SK-N-SH treated with all-trans-retinoic acid at 6 μM for 48 hours (cell line): ENCODE data around the gene FFAR2.

ENCODE experiments used
- ATAC-seq: fragments of 200-7000 bp; cut with Tn5 transposase; 3 replicates; pipeline ENCODE4 v1.9.1; 2020; ENCODE audit warnings: mild to moderate bottlenecking, moderate library complexity
- ARNTL ChIP-seq: fragments of 450-650 bp; formaldehyde crosslinking; IDR thresholded peaks from 2 replicates; pipeline ENCODE4 v1.5.0; 2020; ENCODE audit warnings: low read depth, mild to moderate bottlenecking, moderate library complexity, borderline replicate concordance
- BACH2 ChIP-seq: fragments of 250-450 bp; sonication (Bioruptor Pico); IDR thresholded peaks from 2 replicates; pipeline ENCODE4 v1.9.0; 2021; ENCODE audit warnings: mild to moderate bottlenecking, borderline replicate concordance
- CSDC2 ChIP-seq: fragments of 250-450 bp; sonication (Bioruptor Pico); IDR thresholded peaks from 2 replicates; pipeline ENCODE4 v1.5.0; 2020; ENCODE audit warnings: mild to moderate bottlenecking, moderate library complexity
- ESRRG ChIP-seq: fragments of 250-450 bp; sonication (Bioruptor Pico); IDR thresholded peaks from 2 replicates; pipeline ENCODE4 v1.6.1; 2021; ENCODE audit warnings: mild to moderate bottlenecking
- GLIS3 ChIP-seq: fragments of 250-450 bp; sonication (Bioruptor Pico); IDR thresholded peaks from 2 replicates; pipeline ENCODE4 v1.5.0; 2020; ENCODE audit warnings: mild to moderate bottlenecking, moderate library complexity
- ISL1 ChIP-seq: fragments of 250-450 bp; sonication (Bioruptor Pico); IDR thresholded peaks from 2 replicates; pipeline ENCODE4 v2.1.2; 2022; ENCODE audit warnings: mild to moderate bottlenecking, moderate library complexity
- OSR1 ChIP-seq: fragments of 250-450 bp; sonication (Bioruptor Pico); IDR thresholded peaks from 2 replicates; pipeline ENCODE4 v1.8.0; 2022; ENCODE audit warnings: moderate library complexity, mild to moderate bottlenecking, inconsistent platforms
- PPARA ChIP-seq: fragments of 250-450 bp; sonication (Bioruptor Pico); IDR thresholded peaks from 2 replicates; pipeline ENCODE4 v1.5.0; 2020; ENCODE audit warnings: mild to moderate bottlenecking, borderline replicate concordance
- RARB ChIP-seq: fragments of 250-450 bp; sonication (Bioruptor Pico); IDR thresholded peaks from 2 replicates; pipeline ENCODE4 v1.8.0; 2021; ENCODE audit warnings: mild to moderate bottlenecking, moderate library complexity
- TCF4 ChIP-seq: fragments of 250-450 bp; sonication (Bioruptor Pico); IDR thresholded peaks from 2 replicates; pipeline ENCODE4 v1.8.0; 2021; ENCODE audit warnings: mild to moderate bottlenecking, moderate library complexity, borderline replicate concordance
- TOX ChIP-seq: fragments of 250-450 bp; sonication (Bioruptor Pico); IDR thresholded peaks from 2 replicates; pipeline ENCODE4 v1.8.0; 2021; ENCODE audit warnings: mild to moderate bottlenecking, moderate library complexity, borderline replicate concordance
- ZC3H10 ChIP-seq: fragments of 250-450 bp; sonication (Bioruptor Pico); IDR thresholded peaks from 2 replicates; pipeline ENCODE4 v1.5.1; 2021; ENCODE audit warnings: mild to moderate bottlenecking, moderate library complexity
- ZFP3 ChIP-seq: fragments of 250-450 bp; sonication (Bioruptor Pico); IDR thresholded peaks from 2 replicates; pipeline ENCODE4 v1.5.0; 2020; ENCODE audit warnings: mild to moderate bottlenecking, moderate library complexity
- ZFP30 ChIP-seq: fragments of 450-650 bp; formaldehyde crosslinking; IDR thresholded peaks from 2 replicates; pipeline ENCODE4 v1.5.0; 2022; ENCODE audit warnings: mild to moderate bottlenecking, moderate library complexity
- ZNF565 ChIP-seq: fragments of 450-650 bp; formaldehyde crosslinking; conservative IDR thresholded peaks from 2 replicates; pipeline ENCODE4 v1.5.0; 2020; ENCODE audit warnings: low read depth, mild to moderate bottlenecking, moderate library complexity
- ZNF70 ChIP-seq: fragments of 450-650 bp; formaldehyde crosslinking; IDR thresholded peaks from 2 replicates; pipeline ENCODE4 v1.5.0; 2020; ENCODE audit warnings: mild to moderate bottlenecking, moderate library complexity
- ZNF8 ChIP-seq: fragments of 450-650 bp; formaldehyde crosslinking; IDR thresholded peaks from 2 replicates; pipeline ENCODE4 v1.5.0; 2020; ENCODE audit warnings: mild to moderate bottlenecking, moderate library complexity
- TF ChIP-seq, protein P1 (sequence below): fragments of 250-450 bp; sonication (Bioruptor Pico); IDR thresholded peaks from 2 replicates; pipeline ENCODE4 v1.8.0; 2020; ENCODE audit warnings: mild to moderate bottlenecking, moderate library complexity, borderline replicate concordance
- TF ChIP-seq, protein P2 (sequence below): fragments of 250-450 bp; sonication (Bioruptor Pico); IDR thresholded peaks from 2 replicates; pipeline ENCODE4 v1.5.1; 2020; ENCODE audit warnings: low read depth, mild to moderate bottlenecking, moderate library complexity
- TF ChIP-seq, protein P3 (sequence below): fragments of 250-450 bp; sonication (Bioruptor Pico); IDR thresholded peaks from 2 replicates; pipeline ENCODE4 v1.5.0; 2020; ENCODE audit warnings: mild to moderate bottlenecking, moderate library complexity
- TF ChIP-seq, protein P4 (sequence below): fragments of 250-450 bp; sonication (Bioruptor Pico); IDR thresholded peaks from 2 replicates; pipeline ENCODE4 v1.8.0; 2021; ENCODE audit warnings: low read depth, mild to moderate bottlenecking, moderate library complexity, borderline replicate concordance

Gene FFAR2

DNA sequence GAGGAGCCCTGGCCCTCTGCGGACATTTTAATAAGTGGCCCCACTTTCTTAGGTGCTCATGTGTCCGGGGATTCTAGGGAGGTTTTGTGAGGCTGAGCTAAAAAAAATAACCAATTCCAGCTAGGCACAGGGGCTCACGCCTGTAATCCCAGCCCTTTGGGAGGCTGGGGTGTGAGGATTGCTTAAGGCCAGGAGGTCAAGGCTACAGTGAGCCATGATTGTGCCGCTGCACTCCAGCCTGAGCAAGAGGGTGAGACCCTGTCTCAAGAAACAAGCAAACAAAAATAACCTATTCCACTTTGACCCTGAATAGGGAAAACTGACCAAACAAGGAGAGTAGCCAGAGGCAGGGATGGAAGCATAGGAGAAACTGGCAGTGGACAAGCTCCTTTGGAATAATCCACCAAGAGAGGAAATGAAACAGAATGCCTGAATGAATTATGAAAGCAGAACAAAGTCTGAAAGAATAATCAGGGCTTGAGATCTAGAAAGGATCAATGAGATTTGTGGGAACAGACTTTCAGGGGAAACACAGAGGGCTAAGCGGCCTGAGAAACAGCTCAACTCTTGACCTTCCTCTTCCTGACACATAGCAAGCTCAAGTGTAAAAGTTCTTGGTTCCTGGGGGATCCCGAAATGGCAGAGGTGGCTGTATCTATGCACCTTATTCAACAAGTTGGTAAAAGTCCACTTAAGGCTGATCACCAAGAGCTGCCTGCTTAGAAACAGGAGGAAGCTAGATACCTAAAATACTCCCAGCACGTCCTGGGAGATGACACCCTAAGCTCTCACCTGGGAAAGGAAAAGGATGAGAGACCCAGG, 30.1 kb upstream of the FFAR2 start:
- ATAC-seq: no peak
- TF ChIP-seq, protein P1, sequence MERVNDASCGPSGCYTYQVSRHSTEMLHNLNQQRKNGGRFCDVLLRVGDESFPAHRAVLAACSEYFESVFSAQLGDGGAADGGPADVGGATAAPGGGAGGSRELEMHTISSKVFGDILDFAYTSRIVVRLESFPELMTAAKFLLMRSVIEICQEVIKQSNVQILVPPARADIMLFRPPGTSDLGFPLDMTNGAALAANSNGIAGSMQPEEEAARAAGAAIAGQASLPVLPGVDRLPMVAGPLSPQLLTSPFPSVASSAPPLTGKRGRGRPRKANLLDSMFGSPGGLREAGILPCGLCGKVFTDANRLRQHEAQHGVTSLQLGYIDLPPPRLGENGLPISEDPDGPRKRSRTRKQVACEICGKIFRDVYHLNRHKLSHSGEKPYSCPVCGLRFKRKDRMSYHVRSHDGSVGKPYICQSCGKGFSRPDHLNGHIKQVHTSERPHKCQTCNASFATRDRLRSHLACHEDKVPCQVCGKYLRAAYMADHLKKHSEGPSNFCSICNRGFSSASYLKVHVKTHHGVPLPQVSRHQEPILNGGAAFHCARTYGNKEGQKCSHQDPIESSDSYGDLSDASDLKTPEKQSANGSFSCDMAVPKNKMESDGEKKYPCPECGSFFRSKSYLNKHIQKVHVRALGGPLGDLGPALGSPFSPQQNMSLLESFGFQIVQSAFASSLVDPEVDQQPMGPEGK (CRISPR knock-in tag): no peak
- TF ChIP-seq ESRRG (no peak), ISL1 (no peak), ZFP30 (CRISPR knock-in tag) (no peak), ZNF8 (no peak), ZC3H10 (CRISPR knock-in tag) (no peak), TCF4 (CRISPR knock-in tag) (no peak), ZNF70 (CRISPR knock-in tag) (no peak), OSR1 (no peak), ZFP3 (CRISPR knock-in tag) (no peak), ARNTL (CRISPR knock-in tag) (no peak), RARB (CRISPR knock-in tag) (no peak)
- TF ChIP-seq, protein P2, sequence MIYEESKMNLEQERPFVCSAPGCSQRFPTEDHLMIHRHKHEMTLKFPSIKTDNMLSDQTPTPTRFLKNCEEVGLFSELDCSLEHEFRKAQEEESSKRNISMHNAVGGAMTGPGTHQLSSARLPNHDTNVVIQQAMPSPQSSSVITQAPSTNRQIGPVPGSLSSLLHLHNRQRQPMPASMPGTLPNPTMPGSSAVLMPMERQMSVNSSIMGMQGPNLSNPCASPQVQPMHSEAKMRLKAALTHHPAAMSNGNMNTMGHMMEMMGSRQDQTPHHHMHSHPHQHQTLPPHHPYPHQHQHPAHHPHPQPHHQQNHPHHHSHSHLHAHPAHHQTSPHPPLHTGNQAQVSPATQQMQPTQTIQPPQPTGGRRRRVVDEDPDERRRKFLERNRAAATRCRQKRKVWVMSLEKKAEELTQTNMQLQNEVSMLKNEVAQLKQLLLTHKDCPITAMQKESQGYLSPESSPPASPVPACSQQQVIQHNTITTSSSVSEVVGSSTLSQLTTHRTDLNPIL (CRISPR knock-in tag): no peak
- TF ChIP-seq, protein P3, sequence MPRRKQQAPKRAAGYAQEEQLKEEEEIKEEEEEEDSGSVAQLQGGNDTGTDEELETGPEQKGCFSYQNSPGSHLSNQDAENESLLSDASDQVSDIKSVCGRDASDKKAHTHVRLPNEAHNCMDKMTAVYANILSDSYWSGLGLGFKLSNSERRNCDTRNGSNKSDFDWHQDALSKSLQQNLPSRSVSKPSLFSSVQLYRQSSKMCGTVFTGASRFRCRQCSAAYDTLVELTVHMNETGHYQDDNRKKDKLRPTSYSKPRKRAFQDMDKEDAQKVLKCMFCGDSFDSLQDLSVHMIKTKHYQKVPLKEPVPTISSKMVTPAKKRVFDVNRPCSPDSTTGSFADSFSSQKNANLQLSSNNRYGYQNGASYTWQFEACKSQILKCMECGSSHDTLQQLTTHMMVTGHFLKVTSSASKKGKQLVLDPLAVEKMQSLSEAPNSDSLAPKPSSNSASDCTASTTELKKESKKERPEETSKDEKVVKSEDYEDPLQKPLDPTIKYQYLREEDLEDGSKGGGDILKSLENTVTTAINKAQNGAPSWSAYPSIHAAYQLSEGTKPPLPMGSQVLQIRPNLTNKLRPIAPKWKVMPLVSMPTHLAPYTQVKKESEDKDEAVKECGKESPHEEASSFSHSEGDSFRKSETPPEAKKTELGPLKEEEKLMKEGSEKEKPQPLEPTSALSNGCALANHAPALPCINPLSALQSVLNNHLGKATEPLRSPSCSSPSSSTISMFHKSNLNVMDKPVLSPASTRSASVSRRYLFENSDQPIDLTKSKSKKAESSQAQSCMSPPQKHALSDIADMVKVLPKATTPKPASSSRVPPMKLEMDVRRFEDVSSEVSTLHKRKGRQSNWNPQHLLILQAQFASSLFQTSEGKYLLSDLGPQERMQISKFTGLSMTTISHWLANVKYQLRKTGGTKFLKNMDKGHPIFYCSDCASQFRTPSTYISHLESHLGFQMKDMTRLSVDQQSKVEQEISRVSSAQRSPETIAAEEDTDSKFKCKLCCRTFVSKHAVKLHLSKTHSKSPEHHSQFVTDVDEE (CRISPR knock-in tag): no peak
- TF ChIP-seq, protein P4, sequence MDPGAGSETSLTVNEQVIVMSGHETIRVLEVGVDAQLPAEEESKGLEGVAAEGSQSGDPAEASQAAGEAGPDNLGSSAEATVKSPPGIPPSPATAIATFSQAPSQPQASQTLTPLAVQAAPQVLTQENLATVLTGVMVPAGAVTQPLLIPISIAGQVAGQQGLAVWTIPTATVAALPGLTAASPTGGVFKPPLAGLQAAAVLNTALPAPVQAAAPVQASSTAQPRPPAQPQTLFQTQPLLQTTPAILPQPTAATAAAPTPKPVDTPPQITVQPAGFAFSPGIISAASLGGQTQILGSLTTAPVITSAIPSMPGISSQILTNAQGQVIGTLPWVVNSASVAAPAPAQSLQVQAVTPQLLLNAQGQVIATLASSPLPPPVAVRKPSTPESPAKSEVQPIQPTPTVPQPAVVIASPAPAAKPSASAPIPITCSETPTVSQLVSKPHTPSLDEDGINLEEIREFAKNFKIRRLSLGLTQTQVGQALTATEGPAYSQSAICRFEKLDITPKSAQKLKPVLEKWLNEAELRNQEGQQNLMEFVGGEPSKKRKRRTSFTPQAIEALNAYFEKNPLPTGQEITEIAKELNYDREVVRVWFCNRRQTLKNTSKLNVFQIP (CRISPR knock-in tag): no peak

DNA sequence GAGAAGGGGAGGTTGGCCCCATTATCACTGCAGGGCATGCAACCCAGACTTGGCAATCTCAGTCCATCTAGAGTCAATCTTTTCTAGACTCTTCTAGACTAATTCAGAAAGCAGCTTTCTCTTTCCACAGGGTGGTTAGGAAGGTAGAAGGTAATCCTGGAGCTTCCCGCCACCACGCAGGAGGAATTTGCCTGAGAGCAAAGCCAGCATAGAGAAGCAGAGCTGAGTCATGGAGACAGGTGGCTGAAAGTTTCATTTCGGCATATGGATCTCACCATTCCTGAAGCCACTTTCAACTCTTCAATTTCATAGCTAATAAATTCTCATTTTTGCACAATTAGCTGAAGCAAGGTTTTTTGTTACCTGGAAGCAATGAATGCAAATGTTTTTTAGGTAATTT, 29.0 kb upstream of the FFAR2 start:
- TF ChIP-seq ARNTL (CRISPR knock-in tag): no peak
- ATAC-seq: no peak

DNA sequence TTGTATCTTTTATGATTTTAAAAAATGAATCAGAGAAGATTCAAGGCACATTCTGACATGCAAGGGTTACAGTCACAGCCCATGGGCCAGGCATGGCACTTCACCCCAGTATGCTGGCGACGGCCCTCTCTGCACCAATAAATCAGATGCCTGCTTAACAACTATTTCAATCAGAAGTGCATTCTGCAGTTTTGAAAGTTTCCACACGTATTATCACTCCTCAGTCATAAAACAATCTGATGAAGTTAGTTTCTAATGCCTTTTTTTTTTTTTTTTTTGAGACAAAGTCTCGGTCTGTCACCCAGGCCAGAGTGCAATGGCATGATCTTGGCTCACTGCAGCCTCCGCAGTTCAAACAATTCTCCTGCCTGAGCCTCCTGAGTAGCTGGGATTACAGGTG, 28.3 kb upstream of the FFAR2 start:
- ATAC-seq: no peak
- TF ChIP-seq ZNF8 (no peak), ZNF70 (CRISPR knock-in tag) (no peak), TOX (no peak), ZNF565 (no peak), ZC3H10 (CRISPR knock-in tag) (no peak), CSDC2 (no peak), PPARA (CRISPR knock-in tag) (no peak), OSR1 (no peak), GLIS3 (CRISPR knock-in tag) (no peak), BACH2 (no peak), ISL1 (no peak), RARB (CRISPR knock-in tag) (no peak)
- TF ChIP-seq, protein P3 (CRISPR knock-in tag): no peak
- TF ChIP-seq, protein P2 (CRISPR knock-in tag): no peak
- TF ChIP-seq, all 23 proteins: peak for 0
